Naive B cell (primary cell): ENCODE measurements around the gene KAT2B. TPM values are rescaled to one million over a fixed set of nuclear protein-coding genes. Genes with fewer than 3 reads are reported as not detected.
A peak's percentile ranks its signal among the peaks of the same experiment; 100 is the strongest.

ENCODE experiments used
- ATAC-seq, 2 donors: fragments of 150-1000 bp; cut with Tn5 transposase; 2 replicates each; pipeline ENCODE4 v1.10.0; 2021; ENCODE audit warnings: low read depth in 2 of 2, mild to moderate bottlenecking in 2 of 2, moderate library complexity in 2 of 2
- DNase-seq: peaks from one replicate; pipeline ENCODE4 v3.0.0; 2022
- H3K27ac Mint-ChIP-seq, 6 donors: one replicate each; pipeline ENCODE4 v1.8.0; 2020 to 2022; ENCODE audit warnings: mild to moderate bottlenecking in 6 of 6, mixed read lengths in 6 of 6, moderate library complexity in 5 of 6, inconsistent platforms in 2 of 6
- H3K27me3 Mint-ChIP-seq, 3 donors: one replicate each; pipeline ENCODE4 v1.8.0; 2021 to 2022; ENCODE audit warnings: mixed read lengths in 3 of 3, mild to moderate bottlenecking in 1 of 3
- H3K36me3 Mint-ChIP-seq, 2 donors: one replicate each; pipeline ENCODE4 v1.8.0; 2020 to 2022; ENCODE audit warnings: mixed read lengths in 2 of 2, inconsistent platforms in 1 of 2, mild to moderate bottlenecking in 1 of 2
- H3K4me1 Mint-ChIP-seq, 3 donors: one replicate each; pipeline ENCODE4 v1.8.0; 2020 to 2022; ENCODE audit warnings: mixed read lengths in 3 of 3, inconsistent platforms in 1 of 3, mild to moderate bottlenecking in 1 of 3, moderate library complexity in 1 of 3
- H3K4me3 Mint-ChIP-seq, 8 donors: one replicate each; pipeline ENCODE4 v1.8.0; 2020 to 2022; ENCODE audit warnings: mild to moderate bottlenecking in 8 of 8, mixed read lengths in 8 of 8, moderate library complexity in 8 of 8, inconsistent platforms in 2 of 8
- H3K9me3 Mint-ChIP-seq, 7 donors: one replicate each; pipeline ENCODE4 v1.8.0; 2020 to 2022; ENCODE audit warnings: mixed read lengths in 7 of 7, mild to moderate bottlenecking in 5 of 7, inconsistent platforms in 2 of 7, moderate library complexity in 1 of 7
- polyA plus RNA-seq, 6 donors: library from polyadenylated mRNA; unstranded; fragments of 300-500 nt; fragmentation: Illumina TruSeq; gene quantifications; one replicate each; pipeline ENCODE4 v1.2.3, GENCODE V29; 2021; ENCODE audit warnings: low read depth in 6 of 6

The KAT2B gene
- polyA plus RNA-seq, 6 donors from 2014 or later: 3.5 to 9.2 (median 4.9) TPM

- no peaks in the 10 kb centered on the region for H3K27me3 Mint-ChIP-seq
- ATAC-seq: no peak
- peak overlapping the region in 3 of 8 donors; percentile 24 to 51 (median 47) for H3K4me3 Mint-ChIP-seq
- peak overlapping the region in 4 of 6 donors; percentile 59 to 95 (median 78) for H3K27ac Mint-ChIP-seq
- no peaks in the 10 kb centered on the region for H3K9me3 Mint-ChIP-seq
- no peak for DNase-seq
- H3K36me3 Mint-ChIP-seq: no peaks in the 10 kb centered on the region
- peaks cover 61 to 88% (median 66%) of the 10 kb centered on the region in 3 donors for H3K4me1 Mint-ChIP-seq
Observed at GRCh38 chr3:20047341-20047779, 7.1 kb downstream of the KAT2B start.

GRCh38 chr3:20047976-20048883 is 8.0 kb downstream of the KAT2B start:
- ATAC-seq (no peak), DNase-seq (no peak)
- H3K4me3 Mint-ChIP-seq: peak overlapping the region; percentile 65 to 91 (median 81)
- H3K36me3 Mint-ChIP-seq: no peaks in the 10 kb centered on the region
- H3K27me3 Mint-ChIP-seq: no peaks in the 10 kb centered on the region
- no peaks in the 10 kb centered on the region for H3K9me3 Mint-ChIP-seq
- H3K27ac Mint-ChIP-seq: peak overlapping the region; percentile 84 to 97 (median 94)
- H3K4me1 Mint-ChIP-seq: peaks cover 53 to 83% (median 67%) of the 10 kb centered on the region in 3 donors

DNA sequence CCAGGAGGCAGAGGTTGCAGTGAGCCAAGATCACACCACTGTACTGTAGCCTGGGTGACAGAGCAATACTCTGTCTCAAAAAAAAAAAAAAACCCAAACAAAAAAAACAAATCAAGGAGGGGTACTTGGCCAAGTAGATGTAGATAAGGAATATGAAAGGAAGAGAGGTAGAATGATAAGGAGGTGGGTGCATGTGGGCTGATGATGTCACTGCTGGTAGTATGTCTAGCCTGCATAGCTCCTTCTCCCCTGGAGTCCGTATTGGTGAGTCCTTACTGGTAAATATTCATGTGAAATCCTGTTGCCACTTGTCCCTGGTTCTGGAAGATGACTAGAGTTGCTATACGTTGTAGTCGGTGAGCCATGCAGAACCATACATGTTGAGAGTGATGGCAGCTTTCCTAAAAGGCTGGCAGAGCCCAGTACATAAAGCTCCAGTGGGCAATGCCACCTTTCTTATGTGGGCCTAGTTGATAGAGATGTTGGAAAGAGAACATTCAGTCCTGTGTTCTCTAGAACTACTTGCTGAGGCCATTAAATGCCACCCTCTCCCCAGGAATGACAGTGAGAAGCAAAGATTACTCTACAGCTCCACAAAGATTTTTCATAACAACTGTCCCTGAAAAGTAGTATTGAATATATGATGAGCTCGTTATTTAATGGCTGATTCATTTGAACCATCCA is 11.0 kb downstream of the KAT2B start:
- Mint-ChIP-seq H3K36me3 (no peaks in the 10 kb centered on the region), H3K27me3 (no peaks in the 10 kb centered on the region), H3K27ac (peak overlapping the region in 5 of 6 donors; percentile 19 to 76 (median 70)), H3K9me3 (no peaks in the 10 kb centered on the region), H3K4me1 (peaks cover 40 to 61% (median 53%) of the 10 kb centered on the region in 3 donors), H3K4me3 (no peak overlapping the region)
- DNase-seq (no peak), ATAC-seq (no peak)

GRCh38 chr3:20052851-20053250 is 12.6 kb downstream of the KAT2B start:
- Mint-ChIP-seq H3K9me3 (no peaks in the 10 kb centered on the region), H3K27me3 (no peaks in the 10 kb centered on the region), H3K36me3 (no peaks in the 10 kb centered on the region), H3K4me1 (peaks cover 35 to 49% (median 46%) of the 10 kb centered on the region in 3 donors), H3K4me3 (no peak overlapping the region), H3K27ac (peak overlapping the region in 3 of 6 donors; percentile 32 to 61 (median 61))
- ATAC-seq (no peak), DNase-seq (no peak)

GRCh38 chr3:20054549-20054987 is 14.3 kb downstream of the KAT2B start:
- no peak overlapping the region for H3K4me3 Mint-ChIP-seq
- ATAC-seq (peak; percentile 54 to 57), DNase-seq (no peak)
- peak overlapping the region in 1 of 6 donors; percentile 57 for H3K27ac Mint-ChIP-seq
- H3K4me1 Mint-ChIP-seq: peaks cover 23 to 37% (median 29%) of the 10 kb centered on the region in 3 donors
- no peaks in the 10 kb centered on the region for H3K36me3 Mint-ChIP-seq
- no peaks in the 10 kb centered on the region for H3K9me3 Mint-ChIP-seq
- no peaks in the 10 kb centered on the region for H3K27me3 Mint-ChIP-seq

DNA sequence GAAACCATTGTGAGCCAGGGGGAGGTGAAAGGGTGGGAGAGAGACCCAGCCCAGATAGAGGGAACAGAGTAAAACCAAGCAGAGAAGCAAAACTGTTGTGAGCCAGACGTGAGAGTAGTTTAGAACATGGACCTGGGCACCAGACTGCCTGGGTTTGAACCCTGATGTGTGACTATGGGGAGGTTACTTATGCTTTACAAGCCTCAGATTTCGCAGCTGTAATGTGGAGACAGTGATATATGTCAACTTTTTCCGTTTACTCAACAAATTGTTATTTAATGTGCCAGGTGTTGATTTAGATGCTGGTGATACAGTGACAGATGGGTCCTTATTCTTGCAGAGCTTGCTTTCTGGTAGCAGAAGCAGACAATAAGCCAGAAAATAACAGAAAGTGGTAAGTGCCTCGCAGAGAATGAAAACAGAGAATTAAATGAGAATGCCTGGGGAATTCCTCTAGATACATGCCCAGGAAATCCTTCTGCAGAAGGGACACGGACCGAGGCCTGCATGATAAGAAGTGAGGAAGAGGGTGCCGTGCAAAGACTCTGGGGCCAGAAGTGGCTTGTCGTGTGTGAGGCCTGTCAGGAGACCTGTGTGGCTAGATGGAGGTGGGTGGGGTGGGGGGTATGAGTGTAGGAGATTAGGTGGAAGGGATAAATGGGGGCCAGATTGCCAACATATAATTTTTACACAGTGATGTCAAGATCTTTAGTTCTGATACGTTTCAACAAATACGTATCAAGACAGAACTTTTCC is 15.0 kb downstream of the KAT2B start:
- Mint-ChIP-seq H3K27ac (no peak overlapping the region), H3K4me1 (peaks cover 26 to 37% (median 31%) of the 10 kb centered on the region in 3 donors), H3K4me3 (no peak overlapping the region), H3K36me3 (no peaks in the 10 kb centered on the region), H3K27me3 (no peaks in the 10 kb centered on the region), H3K9me3 (no peaks in the 10 kb centered on the region)
- DNase-seq (no peak), ATAC-seq (peak; percentile 33 to 44)

- Mint-ChIP-seq H3K4me3 (no peak overlapping the region), H3K9me3 (no peaks in the 10 kb centered on the region), H3K36me3 (no peaks in the 10 kb centered on the region), H3K27ac (no peak overlapping the region), H3K27me3 (no peaks in the 10 kb centered on the region), H3K4me1 (peaks cover 24 to 38% (median 33%) of the 10 kb centered on the region in 3 donors)
- ATAC-seq (no peak), DNase-seq (no peak)
Observed at GRCh38 chr3:20055842-20056241, 15.6 kb downstream of the KAT2B start.

DNA sequence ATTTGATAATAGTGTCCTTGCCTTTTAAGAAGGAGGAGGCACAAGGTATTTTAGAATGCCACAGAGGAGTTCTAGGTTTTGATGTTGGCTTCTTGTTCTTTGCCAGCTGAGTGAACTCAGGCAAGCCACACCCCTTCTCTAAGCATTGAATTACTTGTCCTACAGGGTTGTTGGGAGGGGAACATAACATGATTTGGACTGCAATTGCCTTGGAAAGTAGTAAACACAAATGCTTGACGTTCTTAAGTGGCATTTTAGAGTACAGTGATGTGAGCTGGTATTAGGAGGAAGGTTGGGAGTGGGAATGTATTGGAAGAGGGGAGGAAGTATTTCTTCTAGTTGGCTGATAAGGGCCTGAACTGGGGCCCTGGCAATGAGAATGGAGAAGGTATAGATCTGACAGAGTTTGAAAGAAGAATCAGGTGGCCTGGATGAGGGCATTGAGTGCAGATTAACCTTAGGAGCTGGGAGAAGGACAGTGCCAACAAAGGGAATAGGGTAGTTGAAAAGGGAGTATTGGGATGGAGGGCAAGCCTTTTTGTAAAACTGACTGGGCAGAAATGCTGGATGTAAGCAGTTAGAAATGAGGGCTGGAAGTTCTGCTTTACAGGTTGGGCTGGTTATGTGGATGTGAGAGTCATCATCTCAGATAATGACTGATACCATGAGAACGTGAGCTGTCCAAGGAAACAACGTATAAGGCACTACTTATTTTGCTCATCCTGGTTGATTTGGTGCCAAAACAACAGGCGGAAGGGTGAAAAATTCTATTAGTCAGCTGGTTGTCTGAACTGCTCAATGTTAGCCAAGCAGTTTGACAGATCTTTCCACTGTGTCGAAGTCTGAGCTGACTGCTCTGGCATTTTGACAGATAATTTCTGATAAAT is 16.7 kb downstream of the KAT2B start:
- H3K36me3 Mint-ChIP-seq: no peaks in the 10 kb centered on the region
- H3K9me3 Mint-ChIP-seq: no peaks in the 10 kb centered on the region
- no peaks in the 10 kb centered on the region for H3K27me3 Mint-ChIP-seq
- H3K4me1 Mint-ChIP-seq: peaks cover 21 to 33% (median 30%) of the 10 kb centered on the region in 3 donors
- DNase-seq (no peak), ATAC-seq (peak in 1 of 2 donors; percentile 48)
- H3K4me3 Mint-ChIP-seq: no peak overlapping the region
- no peak overlapping the region for H3K27ac Mint-ChIP-seq

- H3K27me3 Mint-ChIP-seq: no peaks in the 10 kb centered on the region
- peak overlapping the region in 3 of 6 donors; percentile 3 to 15 (median 8) for H3K27ac Mint-ChIP-seq
- H3K4me1 Mint-ChIP-seq: peaks cover 20 to 33% (median 27%) of the 10 kb centered on the region in 3 donors
Observed at GRCh38 chr3:20057612-20058180, 17.4 kb downstream of the KAT2B start.

DNA sequence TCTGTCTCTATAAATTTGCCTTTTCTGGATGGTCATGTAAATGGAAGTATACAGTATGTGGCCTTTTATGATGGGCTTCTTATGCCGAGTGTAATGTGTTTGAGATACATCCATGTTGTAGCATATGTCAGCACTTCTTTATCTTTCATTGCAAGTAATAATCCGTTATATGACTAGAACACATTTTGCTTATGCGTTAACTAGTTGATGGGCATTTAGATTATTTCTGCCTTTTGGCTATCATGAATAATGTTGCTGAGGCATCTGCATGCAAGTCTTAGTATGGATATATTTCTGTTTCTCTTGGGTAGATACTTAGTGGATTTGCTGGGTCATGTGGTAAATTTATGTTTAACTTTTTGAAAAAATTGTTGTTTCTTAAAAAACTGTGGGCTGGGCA is 19.7 kb downstream of the KAT2B start:
- peak overlapping the region in 3 of 6 donors; percentile 14 to 23 (median 17) for H3K27ac Mint-ChIP-seq
- H3K4me1 Mint-ChIP-seq: peaks cover 31 to 51% (median 42%) of the 10 kb centered on the region in 3 donors
- no peaks in the 10 kb centered on the region for H3K27me3 Mint-ChIP-seq
- H3K9me3 Mint-ChIP-seq: no peaks in the 10 kb centered on the region
- DNase-seq (no peak), ATAC-seq (no peak)
- no peaks in the 10 kb centered on the region for H3K36me3 Mint-ChIP-seq
- no peak overlapping the region for H3K4me3 Mint-ChIP-seq

More at GRCh38 chr3:20057612-20058180, 17.4 kb downstream of the KAT2B start:
- Mint-ChIP-seq H3K4me3 (no peak overlapping the region), H3K9me3 (no peaks in the 10 kb centered on the region), H3K36me3 (no peaks in the 10 kb centered on the region)
- no peak for ATAC-seq
- DNase-seq: no peak

DNA sequence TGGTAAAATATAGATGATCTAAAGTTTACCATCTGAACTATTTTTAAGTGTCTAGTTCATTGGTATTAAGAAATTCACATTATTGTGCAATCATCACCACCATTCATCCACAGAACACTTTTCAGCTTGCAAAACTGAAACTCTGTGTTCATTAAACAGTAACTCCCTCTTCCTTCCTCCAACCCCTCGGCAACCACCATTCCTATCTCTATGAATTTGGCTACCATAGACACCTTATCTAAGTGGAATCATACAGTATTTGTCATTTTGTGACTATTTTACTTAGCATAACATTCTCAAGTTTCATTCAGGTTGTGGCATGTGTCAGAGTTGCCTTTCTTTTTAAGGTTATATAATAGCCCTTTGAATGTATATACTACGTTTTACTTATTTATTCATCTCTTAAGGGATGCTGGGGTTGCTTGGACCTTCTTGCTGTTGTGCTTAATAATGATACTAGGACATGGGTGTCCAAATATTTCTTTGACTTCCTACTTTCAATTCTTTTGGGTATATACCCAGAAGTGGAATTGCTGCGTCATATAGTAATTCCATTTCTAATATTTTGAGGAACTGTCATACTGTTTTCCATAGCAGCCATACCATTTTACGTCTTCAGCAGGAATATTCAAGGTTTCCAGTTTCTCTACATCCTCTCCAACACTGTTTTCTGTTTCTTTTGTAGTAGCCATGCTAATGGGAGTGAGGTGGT is 20.9 kb downstream of the KAT2B start:
- Mint-ChIP-seq H3K4me1 (peaks cover 35 to 59% (median 50%) of the 10 kb centered on the region in 3 donors), H3K9me3 (no peaks in the 10 kb centered on the region)

More for the DNA sequence above, 20.9 kb downstream of the KAT2B start:
- DNase-seq (no peak), ATAC-seq (peak in 1 of 2 donors; percentile 16)
- Mint-ChIP-seq H3K27me3 (no peaks in the 10 kb centered on the region), H3K27ac (peak overlapping the region in 4 of 6 donors; percentile 14 to 81 (median 33)), H3K4me3 (peak overlapping the region in 3 of 8 donors; percentile 4 to 10 (median 9)), H3K36me3 (no peaks in the 10 kb centered on the region)
